Measurements from ENCODE around the gene KLHL26. TPM values are rescaled to one million over a fixed set of nuclear protein-coding genes. Genes with fewer than 3 reads are reported as not detected.

Gene KLHL26
- total and polyA plus RNA-seq, 2 experiments from 2014 or later, result 2.9 to 6.4 TPM

- TF ChIP-seq EZH2phosphoT487 (IDR thresholded peaks at IDR 0.05; ENCODE audit: insufficient read depth, low read depth) (no peak), EZH2 (IDR thresholded peaks at IDR 0.05; ENCODE audit: insufficient read depth, poor library complexity, severe bottlenecking) (no peak)
- no peak overlapping the region for H2AFZ ChIP-seq
- H3K79me2 ChIP-seq (ENCODE audit: insufficient read depth), result no peaks in the 10 kb centered on the region
- 36 to 41% methylated on average over 20 to 25 of the region's 25 CpGs for WGBS, 2 experiments (ENCODE audit: low coverage in 1 of 2, low lambda C conversion rate in 2 of 2, missing lambda C conversion rate in 2 of 2)
- H3F3A ChIP-seq (ENCODE audit: insufficient read depth), result peaks cover 13% of the 10 kb centered on the region
- no peaks in the 10 kb centered on the region for H4K20me1 ChIP-seq (ENCODE audit: insufficient read depth)
- peak; percentile 46 for DNase-seq
- H3K9me3 ChIP-seq (ENCODE audit: low read depth), result no peaks in the 10 kb centered on the region
- in situ Hi-C loops (cut with MboI), result loop anchor here (25.0 kb wide), 1 partner anchor 131 kb away; no protein-coding TSS in a partner anchor
- H3K9ac ChIP-seq, result no peak overlapping the region
- H3K4me2 ChIP-seq (ENCODE audit: unreplicated experiment), result no peak overlapping the region
- H3K4me1 ChIP-seq (ENCODE audit: insufficient read depth), result peaks cover 5% of the 10 kb centered on the region; the same call in 1 of the 2 replicates
- H3K4me3 ChIP-seq, result peak overlapping the region; percentile 72; the same call in 1 of the 2 replicates
- no peak overlapping the region for H3K27ac ChIP-seq
- H3K36me3 ChIP-seq (ENCODE audit: low read depth), result no peaks in the 10 kb centered on the region
- no peaks in the 10 kb centered on the region for H3K27me3 ChIP-seq (replicated peaks; ENCODE audit: insufficient read depth)
- H3K9me2 ChIP-seq (ENCODE audit: insufficient read depth), result no peaks in the 10 kb centered on the region
Observed at GRCh38 chr19:18593367-18594095, 43.3 kb upstream of the KLHL26 start.

- Histone ChIP-seq H3K9ac (peak overlapping the region; percentile 64), H3K27me3 (replicated peaks; ENCODE audit: insufficient read depth) (no peaks in the 10 kb centered on the region)
Observed at GRCh38 chr19:18594096-18594823, 42.6 kb upstream of the KLHL26 start.

GRCh38 chr19:18594824-18595373 lies 41.9 kb upstream of the KLHL26 start:
- Histone ChIP-seq H3K9ac (peak overlapping the region; percentile 64), H3K4me1 (ENCODE audit: insufficient read depth) (peaks cover under 1% of the 10 kb centered on the region; the same call in 1 of the 2 replicates), H3K27me3 (replicated peaks; ENCODE audit: insufficient read depth) (no peaks in the 10 kb centered on the region), H3K4me3 (peak overlapping the region; percentile 72), H3K79me2 (ENCODE audit: insufficient read depth) (no peaks in the 10 kb centered on the region), H3K4me2 (ENCODE audit: unreplicated experiment) (peak overlapping the region; percentile 86), H3K36me3 (ENCODE audit: low read depth) (no peaks in the 10 kb centered on the region), H3K9me3 (ENCODE audit: low read depth) (no peaks in the 10 kb centered on the region), H2AFZ (peak overlapping the region; percentile 57), H4K20me1 (ENCODE audit: insufficient read depth) (no peaks in the 10 kb centered on the region), H3K27ac (no peak overlapping the region), H3F3A (ENCODE audit: insufficient read depth) (peaks cover 13% of the 10 kb centered on the region), H3K9me2 (ENCODE audit: insufficient read depth) (no peaks in the 10 kb centered on the region)
- WGBS, 2 experiments (ENCODE audit: low coverage in 1 of 2, low lambda C conversion rate in 2 of 2, missing lambda C conversion rate in 2 of 2), result 8 to 13% methylated on average over 11 to 25 of the region's 26 CpGs
- in situ Hi-C loops (cut with MboI), result loop anchor here (25.0 kb wide), 1 partner anchor 133 kb away; no protein-coding TSS in a partner anchor
- DNase-seq, result no peak
- TF ChIP-seq EZH2phosphoT487 (IDR thresholded peaks at IDR 0.05; ENCODE audit: insufficient read depth, low read depth), result no peak
- TF ChIP-seq EZH2 (IDR thresholded peaks at IDR 0.05; ENCODE audit: insufficient read depth, poor library complexity, severe bottlenecking), result no peak

More at GRCh38 chr19:18594096-18594823, 42.6 kb upstream of the KLHL26 start:
- Histone ChIP-seq H4K20me1 (ENCODE audit: insufficient read depth) (no peaks in the 10 kb centered on the region), H3K4me3 (peak overlapping the region; percentile 72), H3K79me2 (ENCODE audit: insufficient read depth) (no peaks in the 10 kb centered on the region), H3K27ac (no peak overlapping the region), H3K36me3 (ENCODE audit: low read depth) (no peaks in the 10 kb centered on the region), H3K9me2 (ENCODE audit: insufficient read depth) (no peaks in the 10 kb centered on the region), H3K4me1 (ENCODE audit: insufficient read depth) (peaks cover 5% of the 10 kb centered on the region; the same call in 1 of the 2 replicates), H3K4me2 (ENCODE audit: unreplicated experiment) (peak overlapping the region; percentile 86), H3K9me3 (ENCODE audit: low read depth) (no peaks in the 10 kb centered on the region), H2AFZ (peak overlapping the region; percentile 57), H3F3A (ENCODE audit: insufficient read depth) (peaks cover 13% of the 10 kb centered on the region)
- peak; percentile 95 for DNase-seq
- TF ChIP-seq EZH2 (IDR thresholded peaks at IDR 0.05; ENCODE audit: insufficient read depth, poor library complexity, severe bottlenecking), result no peak
- no peak for TF ChIP-seq EZH2phosphoT487 (IDR thresholded peaks at IDR 0.05; ENCODE audit: insufficient read depth, low read depth)
- whole genome bisulfite sequencing, 2 experiments (ENCODE audit: low coverage in 1 of 2, low lambda C conversion rate in 2 of 2, missing lambda C conversion rate in 2 of 2), result 2% methylated on average over 37 to 53 of the region's 54 CpGs
- in situ Hi-C loops (cut with MboI), result loop anchor here (25.0 kb wide), 1 partner anchor 132 kb away; no protein-coding TSS in a partner anchor

GRCh38 chr19:18595475-18595874 lies 41.4 kb upstream of the KLHL26 start:
- Histone ChIP-seq H2AFZ (no peak overlapping the region), H3K36me3 (ENCODE audit: low read depth) (no peaks in the 10 kb centered on the region), H3K79me2 (ENCODE audit: insufficient read depth) (no peaks in the 10 kb centered on the region), H3K9ac (no peak overlapping the region), H3K9me2 (ENCODE audit: insufficient read depth) (no peaks in the 10 kb centered on the region), H3K4me1 (ENCODE audit: insufficient read depth) (no peaks in the 10 kb centered on the region), H3K27ac (no peak overlapping the region), H3K4me2 (ENCODE audit: unreplicated experiment) (no peak overlapping the region), H3K27me3 (replicated peaks; ENCODE audit: insufficient read depth) (no peaks in the 10 kb centered on the region), H3F3A (ENCODE audit: insufficient read depth) (peaks cover 13% of the 10 kb centered on the region), H4K20me1 (ENCODE audit: insufficient read depth) (no peaks in the 10 kb centered on the region), H3K4me3 (no peak overlapping the region), H3K9me3 (ENCODE audit: low read depth) (no peaks in the 10 kb centered on the region)
- no peak for DNase-seq
- in situ Hi-C loops (cut with MboI), result loop anchor here (25.0 kb wide), 1 partner anchor 133 kb away; no protein-coding TSS in a partner anchor
- WGBS, 2 experiments (ENCODE audit: low coverage in 1 of 2, low lambda C conversion rate in 2 of 2, missing lambda C conversion rate in 2 of 2), result 60 to 63% methylated on average over 6 of the region's 6 CpGs
- TF ChIP-seq EZH2phosphoT487 (IDR thresholded peaks at IDR 0.05; ENCODE audit: insufficient read depth, low read depth), result no peak

All from GM23248 (cell line).